Lower leg skin (tissue), 4 donors: ENCODE data around the gene TNN. TPM values are rescaled to one million over a fixed set of nuclear protein-coding genes. Genes with fewer than 3 reads are reported as not detected.
A peak's percentile ranks its signal among the peaks of the same experiment; 100 is the strongest.

Experiments used
- DNase-seq, 2 donors: peaks; one replicate each; pipeline ENCODE4 v3.0.0-alpha.2; 2019; ENCODE audit warnings: low spot score in 2 of 2
- H3K4me3 ChIP-seq: fragments of 200-600 bp; sonication (generic); 2 replicates; pipeline ENCODE4 v1.5.1; 2017; ENCODE audit warnings: mild to moderate bottlenecking, low read depth; ENCODE audit not compliant: poor library complexity, severe bottlenecking
- CTCF ChIP-seq, 3 donors: fragments of 450-650 bp; IDR thresholded peaks; one replicate each; pipeline ENCODE4 v1.5.1; 2016; ENCODE audit warnings: antibody characterized with exemption in 3 of 3, mild to moderate bottlenecking in 3 of 3, moderate library complexity in 2 of 3
- POLR2A ChIP-seq, 2 donors: fragments of 450-650 bp; IDR thresholded peaks; one replicate each; pipeline ENCODE4 v1.6.1; 2016 to 2017; ENCODE audit warnings: antibody characterized with exemption in 2 of 2, mild to moderate bottlenecking in 1 of 2, moderate library complexity in 1 of 2
- WGBS, 2 donors: methylation state at CpG; one replicate each; pipeline ENCODE4 v1.1.5; 2018; 5-methylcytosine and 5-hydroxymethylcytosine counted together
- intact Hi-C: fragments of 100-400 bp; cut with DNase I; formaldehyde crosslinking; loops from one replicate; pipeline ENCODE4 v1.15.0; 2023; ENCODE audit warnings: low total_unique reads
- total RNA-seq, 4 donors: library from RNA; depleted of rRNA; stranded (reverse); fragments of >200 nt; gene quantifications; one replicate each; pipeline ENCODE4 v1.1.0, GENCODE V29; 2016

TNN gene
- total RNA-seq, 4 donors from 2014 or later = 0.30 to 2.5 (median 0.84) TPM

- intact Hi-C loops = no loop called here
- peak in 1 of 2 donors; percentile 3 for DNase-seq
- no peak for TF ChIP-seq CTCF (IDR thresholded peaks at IDR 0.05)
- H3K4me3 ChIP-seq = no peak overlapping the region
- WGBS, 2 donors = 38 to 47% methylated on average over 1 of the region's 1 CpG
Observed at GRCh38 chr1:175124861-175125260, 57.2 kb downstream of the TNN start.

- 40% methylated on average over 4 of the region's 4 CpGs for WGBS, 2 donors
- intact Hi-C loops = no loop called here
- no peak for TF ChIP-seq POLR2A (IDR thresholded peaks at IDR 0.05)
- no peak for TF ChIP-seq CTCF (IDR thresholded peaks at IDR 0.05)
- H3K4me3 ChIP-seq = no peak overlapping the region
- DNase-seq = peak in 1 of 2 donors; percentile 77
Observed at GRCh38 chr1:175126347-175126746, 58.7 kb downstream of the TNN start.

GRCh38 chr1:175127565-175127964 lies 59.9 kb downstream of the TNN start:
- TF ChIP-seq CTCF (IDR thresholded peaks at IDR 0.05) (no peak), POLR2A (IDR thresholded peaks at IDR 0.05) (no peak)
- H3K4me3 ChIP-seq = no peak overlapping the region
- intact Hi-C loops = no loop called here
- 83 to 95% methylated on average over 6 of the region's 6 CpGs for WGBS, 2 donors
- peak in 1 of 2 donors; percentile 57 for DNase-seq

GRCh38 chr1:175128523-175128922 lies 60.9 kb downstream of the TNN start:
- intact Hi-C loops = no loop called here
- 81 to 91% methylated on average over 9 of the region's 9 CpGs for WGBS, 2 donors
- peak in 1 of 2 donors; percentile 77 for DNase-seq
- no peak overlapping the region for H3K4me3 ChIP-seq
- TF ChIP-seq CTCF (IDR thresholded peaks at IDR 0.05) (no peak), POLR2A (IDR thresholded peaks at IDR 0.05) (no peak)

GRCh38 chr1:175129182-175129581 lies 61.5 kb downstream of the TNN start:
- 41 to 67% methylated on average over 1 of the region's 1 CpG for WGBS, 2 donors
- peak; percentile 45 to 50 for DNase-seq
- TF ChIP-seq POLR2A (IDR thresholded peaks at IDR 0.05) (no peak), CTCF (IDR thresholded peaks at IDR 0.05) (no peak)
- no peak overlapping the region for H3K4me3 ChIP-seq
- intact Hi-C loops = no loop called here

GRCh38 chr1:175129644-175129996 lies 62.0 kb downstream of the TNN start:
- DNase-seq = no peak
- TF ChIP-seq POLR2A (IDR thresholded peaks at IDR 0.05) (no peak), CTCF (IDR thresholded peaks at IDR 0.05) (no peak)
- 69 to 77% methylated on average over 2 of the region's 2 CpGs for WGBS, 2 donors
- no peak overlapping the region for H3K4me3 ChIP-seq
- intact Hi-C loops = no loop called here
